Measurements from ENCODE around the gene PTDSS2.
"Not testable (repeated sequence)": the region's sequence is repeated elsewhere in the genome, so short reads cannot be mapped to it uniquely, and the experiment has no call there.

The PTDSS2 gene

GRCh38 chr11:433641-434040 is 16.4 kb upstream of the PTDSS2 start:
- DNase-seq (ENCODE audit: low spot score): peak; percentile 56
- TF ChIP-seq, protein P1, sequence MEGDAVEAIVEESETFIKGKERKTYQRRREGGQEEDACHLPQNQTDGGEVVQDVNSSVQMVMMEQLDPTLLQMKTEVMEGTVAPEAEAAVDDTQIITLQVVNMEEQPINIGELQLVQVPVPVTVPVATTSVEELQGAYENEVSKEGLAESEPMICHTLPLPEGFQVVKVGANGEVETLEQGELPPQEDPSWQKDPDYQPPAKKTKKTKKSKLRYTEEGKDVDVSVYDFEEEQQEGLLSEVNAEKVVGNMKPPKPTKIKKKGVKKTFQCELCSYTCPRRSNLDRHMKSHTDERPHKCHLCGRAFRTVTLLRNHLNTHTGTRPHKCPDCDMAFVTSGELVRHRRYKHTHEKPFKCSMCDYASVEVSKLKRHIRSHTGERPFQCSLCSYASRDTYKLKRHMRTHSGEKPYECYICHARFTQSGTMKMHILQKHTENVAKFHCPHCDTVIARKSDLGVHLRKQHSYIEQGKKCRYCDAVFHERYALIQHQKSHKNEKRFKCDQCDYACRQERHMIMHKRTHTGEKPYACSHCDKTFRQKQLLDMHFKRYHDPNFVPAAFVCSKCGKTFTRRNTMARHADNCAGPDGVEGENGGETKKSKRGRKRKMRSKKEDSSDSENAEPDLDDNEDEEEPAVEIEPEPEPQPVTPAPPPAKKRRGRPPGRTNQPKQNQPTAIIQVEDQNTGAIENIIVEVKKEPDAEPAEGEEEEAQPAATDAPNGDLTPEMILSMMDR (IDR thresholded peaks at IDR 0.05; ENCODE audit: poor library complexity, severe bottlenecking): no peak
- H3K4me3 ChIP-seq (ENCODE audit: severe bottlenecking): no peak overlapping the region
- ATAC-seq (ENCODE audit: low read depth): no peak
- H3K27ac ChIP-seq (ENCODE audit: poor library complexity, severe bottlenecking): no peak overlapping the region
- H3K27me3 ChIP-seq (ENCODE audit: insufficient read depth, poor library complexity, severe bottlenecking): no peaks in the 10 kb centered on the region
- no peaks in the 10 kb centered on the region for H3K36me3 ChIP-seq (ENCODE audit: low read depth)
- no peaks in the 10 kb centered on the region for H3K4me1 ChIP-seq (ENCODE audit: insufficient read depth, poor library complexity, severe bottlenecking)
- H3K9me3 ChIP-seq (ENCODE audit: severe bottlenecking): no peaks in the 10 kb centered on the region

- ATAC-seq (ENCODE audit: low read depth): no peak
- Histone ChIP-seq H3K4me1 (ENCODE audit: insufficient read depth, poor library complexity, severe bottlenecking) (no peaks in the 10 kb centered on the region), H3K4me3 (ENCODE audit: severe bottlenecking) (no peak overlapping the region), H3K36me3 (ENCODE audit: low read depth) (no peaks in the 10 kb centered on the region), H3K9me3 (ENCODE audit: severe bottlenecking) (no peaks in the 10 kb centered on the region), H3K27ac (ENCODE audit: poor library complexity, severe bottlenecking) (no peak overlapping the region), H3K27me3 (ENCODE audit: insufficient read depth, poor library complexity, severe bottlenecking) (no peaks in the 10 kb centered on the region)
- DNase-seq (ENCODE audit: low spot score): peak; percentile 44
- TF ChIP-seq, protein P1 (IDR thresholded peaks at IDR 0.05; ENCODE audit: poor library complexity, severe bottlenecking): no peak
These were observed 15.6 kb upstream of the PTDSS2 start for GRCh38 chr11:434496-434895.

- not testable (repeated sequence) for H3K4me3 ChIP-seq (ENCODE audit: severe bottlenecking); H3K4me1 ChIP-seq (ENCODE audit: insufficient read depth, poor library complexity, severe bottlenecking); H3K27me3 ChIP-seq (ENCODE audit: insufficient read depth, poor library complexity, severe bottlenecking); H3K36me3 ChIP-seq (ENCODE audit: low read depth); DNase-seq (ENCODE audit: low spot score); H3K27ac ChIP-seq (ENCODE audit: poor library complexity, severe bottlenecking); H3K9me3 ChIP-seq (ENCODE audit: severe bottlenecking)
- ATAC-seq (ENCODE audit: low read depth): peak; percentile 38
These were observed 14.9 kb upstream of the PTDSS2 start for GRCh38 chr11:434999-435740.

DNA sequence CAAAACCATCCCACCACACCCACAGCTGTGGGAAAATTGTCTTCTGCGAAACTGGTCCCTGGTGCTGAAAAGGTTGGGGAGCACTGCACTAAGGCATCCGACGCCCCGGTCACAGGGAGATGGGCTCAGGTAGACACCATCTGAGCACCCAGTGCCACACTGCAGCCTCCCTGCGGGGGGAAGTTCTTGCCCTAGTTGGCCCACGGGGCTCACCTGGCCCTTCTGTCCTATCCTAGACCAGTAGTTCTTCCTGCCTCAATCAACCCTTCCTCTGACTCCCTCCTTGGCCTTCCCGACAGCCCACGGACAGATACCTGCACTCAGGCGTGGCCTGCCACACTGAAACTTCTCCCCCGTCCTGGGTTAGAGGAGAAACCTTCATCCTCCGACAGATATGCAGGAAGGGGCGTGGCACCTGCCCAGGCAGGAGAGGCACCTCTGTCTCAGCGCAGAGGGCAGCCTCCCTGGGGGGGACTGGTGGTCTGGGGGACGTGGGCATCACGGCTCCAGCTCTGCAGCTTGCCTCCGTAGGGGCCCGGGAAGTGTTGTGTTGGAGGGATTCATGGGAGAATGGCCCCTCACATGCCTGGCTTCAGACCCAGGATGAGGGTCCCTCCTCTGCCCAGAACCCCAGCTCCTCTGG is 12.7 kb upstream of the PTDSS2 start:
- DNase-seq (ENCODE audit: low spot score) (no peak), ATAC-seq (ENCODE audit: low read depth) (no peak)
- no peak overlapping the region for H3K4me3 ChIP-seq (ENCODE audit: severe bottlenecking)
- no peaks in the 10 kb centered on the region for H3K4me1 ChIP-seq (ENCODE audit: insufficient read depth, poor library complexity, severe bottlenecking)
- no peaks in the 10 kb centered on the region for H3K9me3 ChIP-seq (ENCODE audit: severe bottlenecking)
- H3K27me3 ChIP-seq (ENCODE audit: insufficient read depth, poor library complexity, severe bottlenecking): no peaks in the 10 kb centered on the region
- H3K27ac ChIP-seq (ENCODE audit: poor library complexity, severe bottlenecking): no peak overlapping the region
- TF ChIP-seq, protein P1 (IDR thresholded peaks at IDR 0.05; ENCODE audit: poor library complexity, severe bottlenecking): no peak
- no peaks in the 10 kb centered on the region for H3K36me3 ChIP-seq (ENCODE audit: low read depth)

GRCh38 chr11:438101-438844 is 11.8 kb upstream of the PTDSS2 start:
- TF ChIP-seq, protein P1 (IDR thresholded peaks at IDR 0.05; ENCODE audit: poor library complexity, severe bottlenecking): no peak
- Histone ChIP-seq H3K9me3 (ENCODE audit: severe bottlenecking) (no peaks in the 10 kb centered on the region), H3K27ac (ENCODE audit: poor library complexity, severe bottlenecking) (no peak overlapping the region), H3K4me3 (ENCODE audit: severe bottlenecking) (no peak overlapping the region), H3K4me1 (ENCODE audit: insufficient read depth, poor library complexity, severe bottlenecking) (no peaks in the 10 kb centered on the region), H3K36me3 (ENCODE audit: low read depth) (no peaks in the 10 kb centered on the region), H3K27me3 (ENCODE audit: insufficient read depth, poor library complexity, severe bottlenecking) (no peaks in the 10 kb centered on the region)
- ATAC-seq (ENCODE audit: low read depth) (no peak), DNase-seq (ENCODE audit: low spot score) (no peak)
